Posterior cingulate gyrus (tissue), 11 donors: ENCODE measurements around the gene MSMB.
"Not testable (repeated sequence)": the region's sequence is repeated elsewhere in the genome, so short reads cannot be mapped to it uniquely, and the experiment has no call there.

Experiments used
- DNase-seq, 10 donors: peaks; one replicate each; pipeline versions ENCODE4 v3.0.0 to v3.0.0-alpha.2; 2020 to 2021; ENCODE audit warnings: mixed read lengths in 3 of 10
- intact Hi-C: fragments of 100-400 bp; cut with DNase I; formaldehyde crosslinking; loops from one replicate; pipeline ENCODE4 v1.15.1; 2023

Gene MSMB, protein sequence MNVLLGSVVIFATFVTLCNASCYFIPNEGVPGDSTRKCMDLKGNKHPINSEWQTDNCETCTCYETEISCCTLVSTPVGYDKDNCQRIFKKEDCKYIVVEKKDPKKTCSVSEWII

DNA sequence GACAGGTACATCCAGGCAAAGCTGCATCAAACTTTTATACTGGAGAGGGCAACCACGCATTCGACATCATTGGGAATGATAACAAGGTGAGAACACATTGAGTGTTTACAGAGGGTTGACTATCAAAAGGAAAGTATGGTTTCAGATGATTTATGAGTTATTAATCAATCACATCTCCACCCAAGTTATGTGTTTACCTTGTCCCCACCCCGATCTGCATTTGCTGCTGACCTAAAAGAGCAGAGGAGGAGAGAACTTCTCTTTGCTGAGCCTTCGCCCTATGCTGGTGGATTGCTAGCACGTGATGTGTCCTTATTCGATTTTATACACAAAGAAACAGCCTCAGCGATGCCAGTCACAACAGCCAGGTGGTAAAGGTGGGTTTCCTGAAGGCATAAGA lies at the start of gene MSMB:
TSS of gene MSMB (minus strand) at position 9 of the 400 bp plus-strand sequence. CDS start 32 bp downstream, outside the sequence.
- intact Hi-C loops: no loop called here
- DNase-seq: no peak

DNA sequence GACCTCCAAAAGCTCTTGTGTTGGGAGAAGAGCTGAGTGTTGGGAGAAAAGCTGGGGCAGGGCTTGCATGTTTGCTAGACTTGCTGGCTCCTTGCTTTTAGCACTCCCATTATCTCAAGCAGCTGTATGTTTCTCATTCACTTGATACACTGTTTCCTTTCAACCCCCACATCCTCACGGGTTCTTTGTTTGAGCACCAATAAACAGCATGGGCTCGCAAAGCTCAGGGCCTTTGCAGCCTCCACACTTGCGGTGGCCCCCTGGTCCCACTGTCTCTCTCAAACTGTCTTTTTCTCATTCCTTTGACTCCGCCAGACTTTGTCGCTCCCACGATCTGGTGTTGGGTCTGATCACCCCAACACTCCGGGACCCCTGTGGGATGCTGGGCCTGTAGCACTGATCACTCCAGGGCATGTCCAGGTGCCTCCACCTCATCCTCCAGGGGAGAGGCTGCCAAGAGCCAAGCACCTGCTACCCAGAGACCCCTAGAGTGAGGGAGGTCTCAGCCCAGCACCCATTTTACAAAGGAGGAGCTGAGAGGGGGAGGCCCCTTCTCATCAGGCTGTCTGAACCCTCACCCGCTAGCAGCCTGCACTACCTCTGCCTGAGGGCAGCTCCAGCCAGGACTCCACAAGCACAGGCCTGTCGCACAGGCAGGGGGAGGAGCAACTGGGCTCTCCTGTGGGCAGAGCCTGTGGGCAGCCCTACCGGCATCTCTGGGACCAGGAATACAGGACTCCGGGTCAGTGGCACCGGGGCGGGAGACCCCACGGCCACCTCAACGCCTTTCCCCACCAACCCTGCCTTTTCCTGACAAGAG lies 49.1 kb upstream of the MSMB start:
- no peak for DNase-seq
- intact Hi-C loops: no loop called here

DNA sequence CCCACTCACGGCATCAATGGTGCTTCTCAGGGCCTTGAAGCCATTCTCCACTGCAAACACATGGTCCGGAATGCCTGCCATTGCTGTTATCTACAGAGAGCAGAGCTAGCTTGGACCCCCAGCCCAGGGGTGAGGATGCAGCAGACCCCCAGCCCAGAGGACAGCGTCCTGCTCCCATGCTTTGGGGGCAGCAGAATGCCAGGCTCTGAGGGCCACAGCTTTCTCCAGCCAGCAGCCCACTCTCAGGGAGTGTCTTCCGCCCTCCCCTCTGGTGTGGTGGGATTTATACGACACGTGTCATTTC lies 48.1 kb upstream of the MSMB start:
- intact Hi-C loops: no loop called here
- DNase-seq: no peak

DNA sequence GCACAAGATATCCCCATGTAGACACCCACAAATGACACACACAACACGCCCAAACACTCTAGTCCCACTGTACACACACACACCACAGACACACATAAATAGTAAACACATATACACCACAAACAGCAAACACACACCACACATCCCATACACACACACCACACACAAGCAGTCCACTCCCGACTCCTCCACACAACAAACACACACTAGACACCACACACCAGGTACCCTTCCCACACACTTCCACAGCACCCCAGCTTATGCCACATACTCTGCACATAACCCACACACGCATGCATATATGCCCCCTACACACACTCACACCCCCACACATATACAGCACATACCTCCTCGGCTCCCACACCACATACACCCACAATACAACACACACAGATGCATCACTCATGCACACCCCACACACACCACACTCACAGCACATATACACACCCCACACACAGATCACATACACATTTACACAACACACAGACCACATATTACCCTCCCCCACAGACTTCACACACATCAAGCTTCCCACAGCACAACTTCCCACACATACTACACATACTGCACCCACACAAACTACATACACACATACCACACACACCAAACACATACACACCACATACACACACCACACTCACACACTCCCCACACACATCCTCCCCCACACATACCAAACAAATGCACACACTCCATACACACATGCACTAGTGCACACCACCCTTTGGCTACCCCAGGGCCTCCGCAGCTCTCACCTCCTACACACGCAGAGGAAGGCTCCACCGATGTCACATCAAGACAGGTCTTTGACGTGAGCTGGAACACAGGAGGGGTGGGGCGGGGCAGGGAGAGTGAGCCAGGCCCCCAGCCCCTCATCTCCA lies 47.5 kb upstream of the MSMB start:
- intact Hi-C loops, DNase-seq: not testable (repeated sequence)

DNA sequence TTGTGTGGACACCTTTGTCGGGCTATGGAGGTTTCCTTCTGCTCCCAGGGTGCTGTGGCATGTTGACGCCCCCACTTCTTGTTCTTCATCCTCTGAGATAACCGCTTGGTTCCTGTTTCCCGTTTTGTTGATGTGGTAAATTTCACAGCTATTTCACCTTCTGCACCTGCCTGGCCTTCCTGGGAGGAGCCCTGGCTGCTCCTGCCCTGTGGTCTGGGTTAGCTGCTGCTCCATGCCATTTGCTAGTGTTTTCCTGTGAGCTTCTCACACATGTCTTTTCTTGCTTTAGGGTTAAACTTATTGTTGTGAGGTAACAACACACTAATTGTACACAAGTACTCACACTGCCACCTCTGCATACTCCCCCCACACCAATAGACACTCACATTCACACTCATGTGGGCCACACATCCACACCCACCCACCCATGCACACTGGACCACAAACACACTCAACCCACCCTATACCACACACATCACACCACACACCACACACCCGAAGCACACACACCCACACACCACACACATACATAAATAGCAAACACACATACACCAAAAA lies 46.5 kb upstream of the MSMB start:
- no peak for DNase-seq
- intact Hi-C loops: no loop called here

DNA sequence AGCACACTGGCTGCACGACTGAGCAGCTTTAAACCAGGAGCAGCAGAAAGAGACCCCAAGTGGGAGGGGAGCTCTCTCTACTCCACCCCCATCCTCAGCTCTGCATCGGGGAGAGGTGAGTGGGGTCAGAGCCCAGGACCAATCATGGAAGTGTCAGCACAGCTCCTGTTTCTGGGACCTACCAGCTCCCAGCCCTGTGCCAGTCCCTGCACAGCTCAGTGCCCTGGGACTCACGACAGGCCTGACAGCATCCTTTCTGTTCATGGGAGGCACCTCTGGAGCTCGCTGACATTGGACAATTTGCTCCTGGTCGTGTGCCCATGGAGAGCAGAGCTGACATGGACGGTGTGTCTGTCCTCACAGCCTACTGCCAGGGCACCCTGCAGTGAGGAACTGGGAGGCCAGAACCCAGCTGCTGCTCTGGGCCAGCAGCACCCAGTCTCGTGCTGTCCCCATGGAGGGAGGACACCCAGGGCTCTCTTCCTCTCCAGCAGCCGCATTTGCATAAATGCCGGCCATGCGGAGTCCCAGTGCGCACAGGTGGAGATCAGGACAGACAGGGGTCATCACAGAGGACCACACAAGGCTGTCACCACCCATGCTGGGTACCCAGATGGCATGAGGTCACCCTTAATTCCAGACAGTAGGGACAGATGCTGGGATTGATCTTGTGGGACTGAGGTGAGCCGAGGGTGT lies 45.9 kb upstream of the MSMB start:
- no peak for DNase-seq

DNA sequence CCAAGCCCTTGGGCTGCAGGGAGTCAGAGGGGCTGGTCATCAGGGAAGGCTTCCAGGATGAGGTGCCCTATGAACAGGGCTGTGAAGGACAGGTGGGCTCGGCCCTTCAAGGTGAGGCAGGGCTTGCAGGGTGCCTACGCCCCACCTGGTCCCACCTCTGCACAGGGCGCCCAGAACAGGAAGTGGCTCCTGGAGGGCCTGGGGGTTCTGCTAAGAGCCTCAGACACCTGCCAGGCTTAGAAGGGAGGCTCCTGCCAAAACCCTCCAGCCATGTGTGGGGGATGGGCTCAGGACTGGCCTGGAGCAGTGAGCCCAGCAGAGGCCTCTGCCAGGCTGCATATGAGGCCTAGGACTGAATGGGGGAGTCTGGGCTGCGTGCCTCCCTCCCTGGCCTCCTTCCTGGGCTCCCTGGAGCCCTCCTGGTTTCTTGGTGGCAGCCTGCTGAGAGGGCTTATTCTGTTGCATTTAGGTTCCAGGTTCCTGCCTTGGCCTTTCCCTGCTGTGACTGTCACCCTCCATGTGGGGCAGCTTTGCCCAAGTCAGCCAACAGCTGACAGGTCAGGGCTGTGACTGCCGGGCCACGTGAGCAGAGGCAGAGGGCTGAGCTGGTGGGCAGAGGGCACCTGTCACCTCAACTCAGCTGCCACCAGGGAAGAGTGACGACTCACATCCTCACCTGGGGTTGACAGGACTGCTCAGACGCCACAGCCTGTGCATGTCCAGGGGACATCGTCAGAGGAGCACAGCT lies 45.2 kb upstream of the MSMB start:
- intact Hi-C loops: no loop called here
- DNase-seq: no peak

More for the DNA sequence above, 45.9 kb upstream of the MSMB start:
- intact Hi-C loops: no loop called here

DNA sequence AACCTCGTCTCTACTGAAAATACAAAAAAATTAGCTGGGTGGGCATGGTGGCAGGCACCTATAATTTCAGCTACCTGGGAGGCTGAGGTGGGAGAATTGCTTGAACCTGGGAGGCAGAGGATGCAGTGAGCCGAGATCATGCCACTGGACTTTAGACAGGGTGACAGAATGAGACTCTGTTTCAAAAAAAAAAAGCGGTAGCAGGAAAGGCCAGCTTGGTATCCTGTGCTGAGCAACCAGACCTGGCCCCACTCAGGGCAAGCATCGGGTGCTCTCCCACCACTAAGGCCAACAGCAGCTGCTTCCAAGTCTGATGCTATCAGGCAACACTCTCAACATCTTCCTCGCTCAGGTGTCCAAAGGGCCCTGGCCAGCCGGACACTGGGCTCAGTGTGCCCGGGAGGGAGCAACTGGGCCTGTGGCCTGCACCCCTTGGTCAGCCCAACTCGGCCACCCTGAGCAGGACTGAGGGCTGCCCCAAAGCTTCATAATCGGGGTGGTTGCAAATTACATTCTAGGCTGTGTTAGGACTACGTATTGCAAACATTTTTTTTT lies 44.3 kb upstream of the MSMB start:
- intact Hi-C loops: no loop called here
- no peak for DNase-seq

DNA sequence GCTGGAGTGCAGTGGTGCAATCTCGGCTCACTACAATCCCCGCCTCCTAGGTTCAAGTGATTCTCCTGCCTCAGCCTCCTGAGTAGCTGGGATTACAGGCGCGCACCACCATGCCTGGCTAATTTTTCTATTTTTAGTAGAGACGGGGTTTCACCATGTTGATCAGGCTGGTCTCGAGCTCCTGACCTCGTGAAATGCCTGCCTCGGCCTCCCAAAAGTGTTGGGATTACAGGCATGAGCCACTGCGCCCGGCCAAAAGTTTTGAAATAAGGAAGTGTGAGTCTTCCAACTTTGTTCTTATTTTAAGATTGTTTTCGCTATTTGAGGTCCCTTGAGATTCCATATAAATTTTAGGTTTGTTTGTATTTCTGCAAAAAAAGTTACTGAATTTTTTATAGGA lies 41.3 kb upstream of the MSMB start:
- intact Hi-C loops, DNase-seq: not testable (repeated sequence)

DNA sequence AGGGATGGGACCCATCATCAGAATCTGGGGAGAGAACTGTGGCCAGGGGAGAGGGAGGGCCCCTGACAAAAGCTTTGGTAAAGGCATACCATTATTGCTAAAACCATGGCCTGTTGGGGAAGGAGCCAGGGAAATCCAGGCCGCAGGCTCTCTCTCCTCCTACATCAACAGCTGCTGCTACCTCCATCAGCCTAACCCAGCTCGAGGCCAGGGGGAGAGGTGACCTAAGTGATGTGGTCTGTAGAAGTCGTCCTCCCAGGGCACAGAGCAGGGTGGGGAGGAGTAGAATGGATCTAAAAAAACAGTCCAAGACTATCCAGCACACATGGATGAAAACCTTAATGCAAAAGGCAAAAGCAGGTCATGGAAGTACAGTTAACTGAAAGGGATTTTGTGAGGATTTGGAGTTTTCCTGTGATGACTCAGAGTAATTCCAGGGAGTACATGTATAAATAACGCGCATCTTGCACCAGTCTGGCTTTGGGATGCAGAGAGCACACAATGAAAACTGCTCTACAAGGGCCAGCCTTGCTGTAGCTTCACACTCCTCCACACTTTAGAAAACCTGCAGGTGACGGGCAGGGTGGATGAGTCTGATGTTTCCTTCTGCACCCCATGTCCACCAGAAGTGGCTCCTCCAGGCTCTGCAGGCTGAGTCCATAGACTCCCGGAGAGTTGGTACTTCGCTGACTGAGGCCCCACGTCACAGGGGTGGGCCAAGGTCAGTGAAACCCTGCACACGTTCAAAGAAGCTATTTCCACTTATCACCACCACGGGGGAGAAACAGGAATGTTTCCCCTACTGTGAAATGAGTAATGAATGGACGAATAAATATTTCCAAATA lies 38.5 kb upstream of the MSMB start:
- intact Hi-C loops: no loop called here
- peak in 1 of 10 donors; percentile 8 for DNase-seq

DNA sequence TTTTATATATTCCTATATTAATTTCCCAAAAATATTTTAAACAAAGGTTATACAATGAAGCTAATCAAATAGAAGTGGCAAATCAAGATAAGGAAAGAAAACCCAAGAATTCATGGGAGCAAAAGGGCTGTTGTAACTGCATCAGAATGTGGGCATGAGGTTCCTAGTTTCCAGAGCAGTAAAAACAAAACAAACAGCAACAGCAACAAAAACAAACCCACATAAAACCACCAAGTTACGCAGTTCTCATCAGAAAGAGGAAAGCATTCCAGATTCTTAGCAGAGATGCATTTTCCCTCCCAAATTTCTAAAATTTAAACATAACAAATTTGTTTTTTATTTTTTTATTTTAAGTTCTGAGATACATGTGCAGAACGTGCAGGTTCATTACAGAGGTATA lies 34.8 kb upstream of the MSMB start:
- DNase-seq: no peak
- intact Hi-C loops: no loop called here

DNA sequence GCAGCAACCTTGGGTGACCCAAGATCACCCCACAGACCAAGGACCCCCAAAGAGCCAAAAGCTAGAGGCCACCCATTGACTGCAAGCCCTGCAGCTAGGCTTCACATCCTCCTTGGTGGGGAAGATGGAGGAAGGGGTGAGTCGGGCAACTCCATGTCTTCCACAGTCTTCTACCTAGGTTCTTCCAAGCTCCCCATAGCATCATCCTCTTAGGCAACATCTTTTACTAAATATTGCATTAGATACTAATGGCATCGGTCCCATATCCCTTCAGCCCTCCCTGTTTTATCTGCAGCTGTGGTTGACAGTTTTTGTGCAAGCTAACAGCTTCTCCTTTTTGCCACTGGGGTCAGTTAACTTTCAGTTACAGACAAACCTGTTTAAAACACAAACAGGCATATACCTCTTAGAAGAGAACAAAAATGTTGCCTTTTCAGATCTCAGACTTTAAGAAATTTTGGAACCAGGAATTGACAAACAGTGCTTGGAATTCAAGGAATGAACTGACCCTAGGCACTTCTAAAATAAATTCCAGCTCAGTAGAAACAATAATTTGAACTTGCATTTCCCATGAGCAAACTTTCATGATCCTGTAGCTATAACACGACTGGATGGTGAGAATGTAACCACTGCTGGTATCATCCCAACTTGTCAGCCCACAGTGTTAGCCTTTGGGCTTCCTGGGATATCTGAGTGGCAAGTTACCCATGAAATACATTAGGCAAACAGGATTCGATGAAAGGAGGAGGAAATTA lies 33.9 kb upstream of the MSMB start:
- DNase-seq: no peak
- intact Hi-C loops: no loop called here

DNA sequence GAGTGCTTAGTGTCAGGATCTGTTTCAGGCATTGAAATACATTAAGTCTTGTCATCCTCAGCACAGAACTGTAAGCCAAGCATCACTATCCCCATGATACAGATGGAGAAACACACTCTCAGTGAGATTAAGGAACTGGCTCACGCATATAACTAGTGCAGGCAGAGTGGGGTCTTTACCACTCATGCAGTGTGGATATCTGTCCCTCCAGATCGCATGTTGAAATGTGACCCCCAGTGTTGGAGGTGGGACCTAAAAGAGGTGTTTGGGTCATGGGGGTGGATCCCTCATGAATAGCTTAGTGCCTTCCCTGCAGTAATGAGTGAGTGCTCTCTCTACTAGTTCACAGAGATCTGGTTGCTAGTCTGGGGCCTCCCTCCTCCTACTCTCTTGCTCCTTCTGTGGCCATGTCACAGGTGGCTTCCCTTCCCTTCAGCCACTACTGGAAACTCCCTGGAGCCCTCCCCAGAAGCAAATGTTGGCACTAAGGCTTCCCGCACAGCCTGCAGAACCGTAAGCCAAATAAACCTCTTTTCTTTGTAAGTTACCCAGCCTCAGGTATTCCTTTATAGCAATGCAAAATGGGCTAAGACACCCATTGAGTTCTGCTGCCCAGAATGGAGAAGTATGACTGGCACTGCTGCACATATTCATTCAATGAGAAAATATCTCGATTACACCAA lies 31.8 kb upstream of the MSMB start:
- no peak for DNase-seq
- intact Hi-C loops: no loop called here

DNA sequence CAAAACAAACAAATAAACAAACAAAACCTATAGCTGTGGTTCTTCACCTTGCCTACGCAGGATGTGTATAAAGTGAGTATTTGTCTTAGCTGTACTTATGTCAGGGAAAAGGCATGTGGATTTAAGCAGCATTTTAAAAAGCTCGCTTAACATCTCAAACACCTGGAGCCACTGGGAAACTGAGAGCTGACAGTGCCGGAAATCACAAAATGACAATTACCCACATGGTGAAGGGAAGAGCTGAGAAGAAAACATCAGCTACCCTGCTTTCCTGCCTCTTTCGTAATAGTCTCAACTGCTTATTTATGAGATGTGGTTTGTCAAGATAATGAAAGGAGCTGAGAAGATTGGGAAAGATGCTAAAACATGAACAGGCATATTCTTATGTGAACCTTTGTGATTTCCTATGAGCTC lies 31.1 kb upstream of the MSMB start:
- intact Hi-C loops: no loop called here
- no peak for DNase-seq

DNA sequence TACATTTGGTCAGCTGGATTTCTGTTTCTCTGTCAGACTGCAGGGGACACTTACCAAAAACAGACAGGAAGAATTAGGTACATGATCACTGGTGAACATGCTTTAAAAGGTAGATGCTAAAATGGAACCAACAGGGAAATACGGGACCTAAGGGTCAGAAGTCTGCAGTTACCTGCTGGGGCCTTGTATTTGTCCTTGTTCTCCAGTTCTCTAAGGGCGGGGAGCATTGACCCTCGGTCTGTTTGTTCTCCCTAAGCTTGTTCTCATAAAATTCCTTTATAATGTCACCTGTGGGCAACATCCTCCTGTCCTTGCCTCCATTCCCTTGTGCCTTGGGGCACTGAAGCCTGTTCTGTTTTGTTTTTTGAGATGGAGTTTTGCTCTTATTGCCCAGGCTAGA lies 29.8 kb upstream of the MSMB start:
- intact Hi-C loops: no loop called here
- DNase-seq: no peak

DNA sequence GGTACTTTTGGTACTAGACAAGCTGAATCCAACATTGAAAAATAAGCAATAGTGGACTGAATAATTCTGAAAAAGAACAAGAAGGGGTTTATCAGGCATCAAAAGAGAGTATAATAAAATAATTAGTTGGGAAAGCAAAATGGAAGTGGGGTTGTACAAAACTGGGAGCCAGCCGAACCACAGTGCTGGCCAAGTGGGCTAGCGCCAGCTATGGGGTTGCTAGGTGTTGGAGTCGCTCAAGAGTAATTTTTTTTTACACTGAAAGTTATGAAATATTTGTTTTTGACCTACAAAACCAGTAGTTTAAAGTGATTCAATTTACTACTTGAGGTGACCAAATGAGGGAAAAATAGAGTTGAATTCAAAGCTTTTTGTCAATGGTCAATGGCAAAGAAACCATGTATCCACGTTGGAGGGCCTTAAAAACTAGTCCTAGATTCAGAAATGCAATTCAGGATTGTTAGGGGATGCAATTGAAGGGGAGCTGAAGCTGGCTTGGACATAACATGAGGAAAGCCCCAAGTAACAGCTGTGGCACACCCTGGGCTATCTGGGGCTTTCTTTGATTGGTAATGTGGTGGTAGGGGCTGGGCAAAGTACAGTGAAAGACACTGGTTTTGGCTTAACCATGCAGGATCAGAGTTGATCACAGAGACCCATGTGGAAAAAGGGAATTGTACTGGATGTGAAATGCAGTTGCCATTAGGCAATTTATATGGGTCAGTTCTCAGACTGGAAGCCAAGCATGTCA lies 28.3 kb upstream of the MSMB start:
- intact Hi-C loops: no loop called here
- DNase-seq: no peak

DNA sequence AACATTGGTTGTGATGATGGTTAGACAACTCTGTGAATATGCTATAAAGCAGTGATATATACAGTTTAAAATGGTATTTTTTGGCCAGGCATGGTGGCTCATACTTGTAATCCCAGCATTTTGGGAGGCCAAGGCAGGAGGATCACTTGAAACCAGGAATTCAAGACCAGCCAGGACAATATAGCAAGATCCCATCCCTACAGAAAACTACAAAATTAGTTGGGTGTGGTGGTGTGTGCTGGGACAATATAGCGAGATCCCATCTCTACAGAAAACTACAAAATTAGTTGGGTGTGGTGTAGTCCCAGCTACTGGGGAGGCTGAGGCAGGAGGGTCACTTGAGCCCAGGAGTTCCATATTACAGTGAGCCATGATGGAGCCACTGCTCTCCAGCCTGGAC lies 27.5 kb upstream of the MSMB start:
- no peak for DNase-seq
- intact Hi-C loops: no loop called here
